Adrenal gland (tissue), 19 donors: ENCODE measurements around the gene ZAR1L. TPM values are rescaled to one million over a fixed set of nuclear protein-coding genes. Genes with fewer than 3 reads are reported as not detected.
"Not testable (repeated sequence)": the region's sequence is repeated elsewhere in the genome, so short reads cannot be mapped to it uniquely, and the experiment has no call there.

ENCODE experiments used
- DNase-seq, 7 donors: peaks; one replicate each; pipeline ENCODE4 v3.0.0-alpha.2; 2019 to 2020
- H3K27ac ChIP-seq, 5 donors: fragments of 200-600 bp; sonication (generic) in 4 of 5; 1 replicate in 3 of 5; 2 replicates in 2 of 5; pipeline versions ENCODE4 v1.5.1 to v1.8.0; 2016 to 2020; ENCODE audit warnings: mild to moderate bottlenecking in 1 of 5
- H3K27me3 ChIP-seq: fragments of 200-600 bp; 2 replicates; pipeline ENCODE4 v1.8.0; 2021
- H3K36me3 ChIP-seq, 2 donors: fragments of 200-600 bp; replicated peaks in 1 of 2; 1 replicate in 1 of 2; 2 replicates in 1 of 2; pipeline versions ENCODE4 v1.5.1 to v1.8.0; 2018 to 2022
- H3K4me1 ChIP-seq, 2 donors: fragments of 200-600 bp; replicated peaks in 1 of 2; 1 replicate in 1 of 2; 2 replicates in 1 of 2; pipeline versions ENCODE4 v1.5.1 to v1.8.0; 2018 to 2021
- H3K4me3 ChIP-seq, 4 donors: fragments of 200-600 bp; sonication (generic) in 3 of 4; one replicate each; pipeline ENCODE4 v1.5.1; 2016 to 2018
- H3K9me3 ChIP-seq, 3 donors: fragments of 200-600 bp; sonication (generic) in 1 of 3; replicated peaks in 1 of 3; 1 replicate in 2 of 3; 2 replicates in 1 of 3; pipeline versions ENCODE4 v1.5.1 to v1.8.0; 2016 to 2021
- POLR2A ChIP-seq, 2 donors: fragments of 450-650 bp; IDR thresholded peaks; one replicate each; pipeline ENCODE4 v1.6.1; 2017; ENCODE audit warnings: antibody characterized with exemption in 2 of 2, mild to moderate bottlenecking in 2 of 2, moderate library complexity in 1 of 2
- whole genome bisulfite sequencing, 4 donors: extraction: QIAGEN DNeasy Blood & Tissue Kit in 2 of 4; methylation state at CpG; one replicate each; pipeline versions ENCODE4 v1.1.5 to v1.1.7; 2013 to 2017; 5-methylcytosine and 5-hydroxymethylcytosine counted together
- intact Hi-C, 2 donors: fragments of 100-400 bp; cut with DNase I; formaldehyde crosslinking; loops; one replicate each; pipeline versions ENCODE4 v1.14.1 to v1.15.0; 2022 to 2023
- long read RNA-seq, 10 donors: library from polyadenylated mRNA in 3 of 10; unstranded in 2 of 10; stranded (forward) in 1 of 10; transcript quantifications; one replicate each; pipeline ENCODE4 v2.0.0 and lab custom pipeline, GENCODE V29; 2021 to 2026
- polyA plus RNA-seq, 3 donors: library from polyadenylated mRNA; stranded (reverse); fragments of 200-250 nt in 2 of 3; fragments of 350-450 nt in 1 of 3; fragmentation: Illumina TruSeq in 1 of 3; extraction: RNeasy Lipid Tissue Mini Kit (QIAGEN cat#74804) in 1 of 3; gene quantifications; one replicate each; pipeline ENCODE4 v1.2.3, GENCODE V29; 2013 to 2014
- total RNA-seq, 9 donors: library from RNA; depleted of rRNA in 4 of 9; stranded (reverse); fragments of >200 nt in 4 of 9; fragments of 120-200 nt in 1 of 9; fragmentation: NEBNext Ultra II Directional in 1 of 9; extraction: Animal tissue kit (Norgen Biotek cat#: 25700) in 1 of 9; gene quantifications; one replicate each; pipeline versions ENCODE4 v1.1.0 to v1.2.4, GENCODE V29; 2013 to 2023
- TF ChIP-seq, protein P1 (sequence below), 6 experiments: fragments of 450-650 bp in 4 of 6; fragments of 200-600 bp in 2 of 6; sonication (generic) in 1 of 6; IDR thresholded peaks; 1 replicate in 5 of 6; 2 replicates in 1 of 6; pipeline versions ENCODE4 v1.5.1 to v1.8.0; 2016 to 2021; ENCODE audit warnings: antibody characterized with exemption in 6 of 6, mild to moderate bottlenecking in 2 of 6, moderate library complexity in 1 of 6
- donor health status: healthy with polysubstance abuse.
- donor health status: Bipolar disorder and iron deficiency.
- donor health status: DM: yes; HTN: yes; CAD: no.
- donor health status: DM: no; HTN: no; CAD: no.
- donor health status: DM: no; HTN: no; CAD: no.
- donor health status: DM: yes; HTN: yes; CAD: no.

ZAR1L gene, protein sequence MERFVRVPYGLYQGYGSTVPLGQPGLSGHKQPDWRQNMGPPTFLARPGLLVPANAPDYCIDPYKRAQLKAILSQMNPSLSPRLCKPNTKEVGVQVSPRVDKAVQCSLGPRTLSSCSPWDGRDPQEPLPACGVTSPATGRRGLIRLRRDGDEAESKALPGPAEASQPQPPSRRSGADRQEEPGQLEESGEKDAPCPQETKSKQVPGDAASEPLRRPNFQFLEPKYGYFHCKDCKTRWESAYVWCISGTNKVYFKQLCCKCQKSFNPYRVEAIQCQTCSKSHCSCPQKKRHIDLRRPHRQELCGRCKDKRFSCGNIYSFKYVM
- not detected for total RNA-seq
- polyA plus RNA-seq: not detected
- long read RNA-seq, donor 1: 0 reads
- long read RNA-seq, donor 2: 0 reads
- long read RNA-seq, donor 3: 0 reads
- long read RNA-seq, donor 4: 0 reads
- long read RNA-seq, donor 5: 0 reads
- long read RNA-seq, donor 6: 0 reads
- long read RNA-seq, donor 7: 0 reads
- long read RNA-seq, donor 8: 0 reads
- long read RNA-seq, donor 9: 0 reads
- long read RNA-seq, donor 10: 0 reads

DNA sequence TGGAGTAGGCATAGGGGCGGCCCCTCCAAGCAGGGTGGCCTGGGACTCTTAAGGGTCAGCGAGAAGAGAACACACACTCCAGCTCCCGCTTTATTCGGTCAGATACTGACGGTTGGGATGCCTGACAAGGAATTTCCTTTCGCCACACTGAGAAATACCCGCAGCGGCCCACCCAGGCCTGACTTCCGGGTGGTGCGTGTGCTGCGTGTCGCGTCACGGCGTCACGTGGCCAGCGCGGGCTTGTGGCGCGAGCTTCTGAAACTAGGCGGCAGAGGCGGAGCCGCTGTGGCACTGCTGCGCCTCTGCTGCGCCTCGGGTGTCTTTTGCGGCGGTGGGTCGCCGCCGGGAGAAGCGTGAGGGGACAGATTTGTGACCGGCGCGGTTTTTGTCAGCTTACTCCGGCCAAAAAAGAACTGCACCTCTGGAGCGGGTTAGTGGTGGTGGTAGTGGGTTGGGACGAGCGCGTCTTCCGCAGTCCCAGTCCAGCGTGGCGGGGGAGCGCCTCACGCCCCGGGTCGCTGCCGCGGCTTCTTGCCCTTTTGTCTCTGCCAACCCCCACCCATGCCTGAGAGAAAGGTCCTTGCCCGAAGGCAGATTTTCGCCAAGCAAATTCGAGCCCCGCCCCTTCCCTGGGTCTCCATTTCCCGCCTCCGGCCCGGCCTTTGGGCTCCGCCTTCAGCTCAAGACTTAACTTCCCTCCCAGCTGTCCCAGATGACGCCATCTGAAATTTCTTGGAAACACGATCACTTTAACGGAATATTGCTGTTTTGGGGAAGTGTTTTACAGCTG lies at the start of gene ZAR1L, which contains the start of gene BRCA2:
ZAR1L (minus strand) TSS at position 126 of the 790 bp plus-strand sequence. CDS start 3,438 bp downstream, outside the sequence.
BRCA2 (plus strand) TSS at position 271 of the 790 bp plus-strand sequence. CDS start 953 bp downstream, outside the sequence.
- peak; percentile 24 to 76 for TF ChIP-seq POLR2A (IDR thresholded peaks at IDR 0.05)
- TF ChIP-seq, protein P1, sequence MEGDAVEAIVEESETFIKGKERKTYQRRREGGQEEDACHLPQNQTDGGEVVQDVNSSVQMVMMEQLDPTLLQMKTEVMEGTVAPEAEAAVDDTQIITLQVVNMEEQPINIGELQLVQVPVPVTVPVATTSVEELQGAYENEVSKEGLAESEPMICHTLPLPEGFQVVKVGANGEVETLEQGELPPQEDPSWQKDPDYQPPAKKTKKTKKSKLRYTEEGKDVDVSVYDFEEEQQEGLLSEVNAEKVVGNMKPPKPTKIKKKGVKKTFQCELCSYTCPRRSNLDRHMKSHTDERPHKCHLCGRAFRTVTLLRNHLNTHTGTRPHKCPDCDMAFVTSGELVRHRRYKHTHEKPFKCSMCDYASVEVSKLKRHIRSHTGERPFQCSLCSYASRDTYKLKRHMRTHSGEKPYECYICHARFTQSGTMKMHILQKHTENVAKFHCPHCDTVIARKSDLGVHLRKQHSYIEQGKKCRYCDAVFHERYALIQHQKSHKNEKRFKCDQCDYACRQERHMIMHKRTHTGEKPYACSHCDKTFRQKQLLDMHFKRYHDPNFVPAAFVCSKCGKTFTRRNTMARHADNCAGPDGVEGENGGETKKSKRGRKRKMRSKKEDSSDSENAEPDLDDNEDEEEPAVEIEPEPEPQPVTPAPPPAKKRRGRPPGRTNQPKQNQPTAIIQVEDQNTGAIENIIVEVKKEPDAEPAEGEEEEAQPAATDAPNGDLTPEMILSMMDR (IDR thresholded peaks at IDR 0.05): no peak
- Histone ChIP-seq H3K4me1 (no peaks in the 10 kb centered on the region), H3K4me3 (peak within 1 kb of the TSS in 3 of 4 donors; percentile 26 to 76 (median 66)), H3K9me3 (no peaks in the 10 kb centered on the region), H3K27ac (peak within 1 kb of the TSS; percentile 36 to 95 (median 90)), H3K36me3 (no peaks in the 10 kb centered on the region), H3K27me3 (no peaks in the 10 kb centered on the region)
- WGBS, 4 donors: 0 to 2% (median 1%) methylated on average over 23 to 60 of the region's 60 CpGs
- DNase-seq: peak; percentile 86 to 92 (median 91)
- intact Hi-C loops: loop anchor here (10.0 kb wide), 2 partner anchors 301 to 401 kb away; no protein-coding TSS in a partner anchor

DNA sequence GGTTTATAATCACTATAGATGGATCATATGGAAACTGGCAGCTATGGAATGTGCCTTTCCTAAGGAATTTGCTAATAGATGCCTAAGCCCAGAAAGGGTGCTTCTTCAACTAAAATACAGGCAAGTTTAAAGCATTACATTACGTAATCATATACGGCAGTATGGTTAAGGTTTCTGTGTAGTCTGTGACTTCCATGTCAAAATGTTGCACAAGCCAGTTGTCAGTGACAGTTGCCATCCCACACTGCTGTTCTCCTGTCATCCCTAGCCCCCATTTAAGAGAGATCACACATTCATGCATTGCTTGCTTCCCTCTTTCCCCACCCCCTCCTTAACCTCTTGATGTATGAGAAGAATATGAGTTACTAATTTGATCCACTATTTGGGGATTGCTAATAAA lies 47.4 kb upstream of the ZAR1L start:
- no peak for DNase-seq
- Histone ChIP-seq H3K9me3 (no peaks in the 10 kb centered on the region), H3K4me3 (no peak overlapping the region), H3K27me3 (no peaks in the 10 kb centered on the region), H3K4me1 (no peaks in the 10 kb centered on the region), H3K27ac (no peak overlapping the region), H3K36me3 (no peaks in the 10 kb centered on the region)
- 86 to 97% (median 90%) methylated on average over 2 of the region's 2 CpGs for WGBS, 4 donors
- intact Hi-C loops: no loop called here
- TF ChIP-seq POLR2A (IDR thresholded peaks at IDR 0.05): no peak
- TF ChIP-seq, protein P1 (IDR thresholded peaks at IDR 0.05): no peak

DNA sequence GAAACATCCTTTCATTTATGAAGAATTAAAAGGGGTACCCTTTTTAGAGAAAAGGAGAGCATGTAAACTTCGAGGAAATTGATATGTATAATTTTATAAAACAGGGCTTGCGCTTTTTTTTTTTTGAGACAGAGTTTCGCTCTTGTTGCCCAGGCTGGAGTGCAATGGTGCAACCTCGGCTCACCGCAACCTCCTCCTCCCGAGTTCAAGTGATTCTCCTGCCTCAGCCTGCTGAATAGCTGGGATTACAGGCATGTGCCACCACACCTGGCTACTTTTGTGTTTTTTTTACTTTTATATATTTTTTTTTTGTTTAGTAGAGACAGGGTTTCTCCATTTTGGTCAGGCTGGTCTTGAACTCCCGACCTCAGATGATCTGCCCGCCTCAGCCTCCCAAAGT lies 40.8 kb upstream of the ZAR1L start:
- H3K4me3 ChIP-seq, DNase-seq, H3K36me3 ChIP-seq, H3K27me3 ChIP-seq, H3K27ac ChIP-seq, intact Hi-C loops, H3K9me3 ChIP-seq, H3K4me1 ChIP-seq: not testable (repeated sequence)
- WGBS, 4 donors: 95 to 98% (median 97%) methylated on average over 8 of the region's 8 CpGs

DNA sequence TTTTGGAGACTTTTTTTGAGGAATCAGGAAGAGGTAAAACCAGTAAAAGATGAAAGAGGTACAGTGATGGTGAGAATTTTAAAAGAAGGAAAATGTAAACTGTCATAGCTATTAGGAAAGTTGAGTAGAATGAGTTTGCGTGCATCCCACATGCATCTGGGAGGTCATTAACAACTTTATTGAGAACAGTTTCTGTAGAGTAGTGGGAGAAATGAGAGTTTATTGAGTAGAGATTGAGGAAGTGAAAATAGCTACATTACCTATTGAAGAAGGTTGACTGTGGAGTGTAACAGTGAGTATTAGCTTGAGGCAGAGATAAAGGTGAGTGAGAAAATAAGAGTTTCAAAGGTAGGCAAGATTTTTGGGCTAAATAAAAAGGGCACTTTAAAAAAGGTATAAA lies 38.9 kb upstream of the ZAR1L start:
- no peak for TF ChIP-seq POLR2A (IDR thresholded peaks at IDR 0.05)
- TF ChIP-seq, protein P1 (IDR thresholded peaks at IDR 0.05): no peak
- DNase-seq: no peak
- intact Hi-C loops: no loop called here

DNA sequence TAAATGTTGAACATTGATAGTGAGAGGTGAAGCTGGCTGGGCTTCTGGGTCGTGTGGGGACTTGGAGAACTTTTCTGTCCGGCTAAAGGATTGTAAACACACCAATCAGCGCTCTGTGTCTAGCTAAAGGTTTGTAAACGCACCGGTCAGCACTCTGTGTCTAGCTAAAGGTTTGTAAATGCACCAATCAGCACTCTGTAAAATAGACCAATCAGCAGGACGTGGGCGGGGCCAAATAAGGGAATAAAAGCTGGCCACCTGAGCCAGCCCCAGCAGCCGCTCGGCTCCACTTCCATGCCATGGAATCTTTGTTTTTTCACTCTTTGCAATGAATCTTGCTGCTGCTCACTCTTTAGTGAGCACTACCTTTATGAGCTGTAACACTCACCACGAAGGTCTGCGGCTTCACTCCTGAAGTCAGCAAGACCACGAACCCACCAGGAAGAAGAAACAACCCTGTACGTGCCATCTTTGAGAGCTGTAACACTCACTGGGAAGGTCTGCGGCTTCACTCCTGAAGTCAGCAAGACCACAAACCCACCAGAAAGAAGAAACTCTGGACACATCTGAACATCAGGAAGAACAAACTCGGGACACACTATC lies 35.8 kb upstream of the ZAR1L start:
- H3K4me3 ChIP-seq, H3K27ac ChIP-seq, H3K4me1 ChIP-seq, intact Hi-C loops, H3K36me3 ChIP-seq, DNase-seq, H3K27me3 ChIP-seq, H3K9me3 ChIP-seq: not testable (repeated sequence)
- WGBS, 4 donors: 90 to 97% (median 94%) methylated on average over 15 of the region's 15 CpGs

More for the DNA sequence above, 38.9 kb upstream of the ZAR1L start:
- H3K27me3 ChIP-seq: no peaks in the 10 kb centered on the region
- 95 to 100% (median 98%) methylated on average over 1 of the region's 1 CpG for WGBS, 4 donors
- H3K9me3 ChIP-seq: no peaks in the 10 kb centered on the region
- H3K36me3 ChIP-seq: no peaks in the 10 kb centered on the region
- H3K27ac ChIP-seq: no peak overlapping the region
- no peak overlapping the region for H3K4me3 ChIP-seq
- no peaks in the 10 kb centered on the region for H3K4me1 ChIP-seq
